Uterus (tissue), 4 donors: Measurements from ENCODE around the gene TRIM46. TPM values are rescaled to one million over a fixed set of nuclear protein-coding genes. Genes with fewer than 3 reads are reported as not detected.

Experiments used
- DNase-seq, 2 donors: peaks; one replicate each; pipeline ENCODE4 v3.0.0-alpha.2; 2019 to 2020
- H3K27ac ChIP-seq, 2 donors: fragments of 200-600 bp; sonication (generic); 1 replicate in 1 of 2; 2 replicates in 1 of 2; pipeline ENCODE4 v1.5.1; 2016 to 2018
- H3K27me3 ChIP-seq, 2 donors: fragments of 200-600 bp; sonication (generic); one replicate each; pipeline ENCODE4 v1.5.1; 2018 to 2019; ENCODE audit warnings: control low read depth in 1 of 2
- H3K36me3 ChIP-seq, 2 donors: fragments of 200-600 bp; sonication (generic); one replicate each; pipeline ENCODE4 v1.5.1; 2019; ENCODE audit warnings: control low read depth in 1 of 2
- H3K4me1 ChIP-seq, 2 donors: fragments of 200-600 bp; sonication (generic); one replicate each; pipeline ENCODE4 v1.5.1; 2018 to 2019; ENCODE audit warnings: control low read depth in 1 of 2
- H3K4me3 ChIP-seq, 2 donors: fragments of 200-600 bp; sonication (generic); 1 replicate in 1 of 2; 2 replicates in 1 of 2; pipeline ENCODE4 v1.5.1; 2018 to 2019; ENCODE audit warnings: mild to moderate bottlenecking in 1 of 2
- H3K9me3 ChIP-seq, 2 donors: fragments of 200-600 bp; sonication (generic); one replicate each; pipeline ENCODE4 v1.5.1; 2019; ENCODE audit warnings: control low read depth in 1 of 2
- POLR2A ChIP-seq, 2 donors: fragments of 450-650 bp; IDR thresholded peaks; one replicate each; pipeline ENCODE4 v1.6.1; 2016; ENCODE audit warnings: antibody characterized with exemption in 2 of 2, mild to moderate bottlenecking in 1 of 2, moderate library complexity in 1 of 2
- intact Hi-C: fragments of 100-400 bp; cut with DNase I; formaldehyde crosslinking; loops from one replicate; pipeline ENCODE4 v1.15.1; 2023; ENCODE audit warnings: low total_unique reads
- total RNA-seq, 4 donors: library from RNA; depleted of rRNA in 3 of 4; stranded (reverse); fragments of >200 nt in 3 of 4; gene quantifications; one replicate each; pipeline versions ENCODE4 v1.1.0 to v1.2.4, GENCODE V29; 2014 to 2023
- TF ChIP-seq, protein P1 (sequence below), 4 experiments: fragments of 200-600 bp in 2 of 4; fragments of 450-650 bp in 2 of 4; sonication (generic) in 2 of 4; IDR thresholded peaks; one replicate each; pipeline ENCODE4 v1.5.1; 2016 to 2019; ENCODE audit warnings: antibody characterized with exemption in 4 of 4, mild to moderate bottlenecking in 2 of 4, moderate library complexity in 1 of 4
- donor health status: DM: yes; HTN: yes; CAD: no.

Gene TRIM46
- total RNA-seq, 4 donors from 2014 or later: 0.26 to 4.6 (median 2.5) TPM

DNA sequence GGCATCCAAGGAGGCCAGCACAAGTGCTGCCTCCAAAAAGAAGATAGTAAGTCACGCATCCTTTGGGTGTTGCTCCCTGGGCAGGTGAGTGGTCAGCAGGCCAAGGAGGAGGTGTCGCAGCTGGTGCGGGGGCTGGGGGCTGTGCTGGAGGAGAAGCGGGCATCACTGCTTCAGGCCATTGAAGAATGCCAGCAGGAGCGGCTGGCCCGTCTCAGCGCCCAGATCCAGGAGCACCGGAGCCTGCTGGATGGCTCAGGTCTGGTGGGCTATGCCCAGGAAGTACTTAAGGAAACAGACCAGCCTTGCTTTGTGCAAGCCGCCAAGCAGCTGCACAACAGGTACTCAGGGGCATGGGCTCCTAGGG, 4.3 kb downstream of the TRIM46 start:
- TF ChIP-seq POLR2A (IDR thresholded peaks at IDR 0.05): no peak
- TF ChIP-seq, protein P1, sequence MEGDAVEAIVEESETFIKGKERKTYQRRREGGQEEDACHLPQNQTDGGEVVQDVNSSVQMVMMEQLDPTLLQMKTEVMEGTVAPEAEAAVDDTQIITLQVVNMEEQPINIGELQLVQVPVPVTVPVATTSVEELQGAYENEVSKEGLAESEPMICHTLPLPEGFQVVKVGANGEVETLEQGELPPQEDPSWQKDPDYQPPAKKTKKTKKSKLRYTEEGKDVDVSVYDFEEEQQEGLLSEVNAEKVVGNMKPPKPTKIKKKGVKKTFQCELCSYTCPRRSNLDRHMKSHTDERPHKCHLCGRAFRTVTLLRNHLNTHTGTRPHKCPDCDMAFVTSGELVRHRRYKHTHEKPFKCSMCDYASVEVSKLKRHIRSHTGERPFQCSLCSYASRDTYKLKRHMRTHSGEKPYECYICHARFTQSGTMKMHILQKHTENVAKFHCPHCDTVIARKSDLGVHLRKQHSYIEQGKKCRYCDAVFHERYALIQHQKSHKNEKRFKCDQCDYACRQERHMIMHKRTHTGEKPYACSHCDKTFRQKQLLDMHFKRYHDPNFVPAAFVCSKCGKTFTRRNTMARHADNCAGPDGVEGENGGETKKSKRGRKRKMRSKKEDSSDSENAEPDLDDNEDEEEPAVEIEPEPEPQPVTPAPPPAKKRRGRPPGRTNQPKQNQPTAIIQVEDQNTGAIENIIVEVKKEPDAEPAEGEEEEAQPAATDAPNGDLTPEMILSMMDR (IDR thresholded peaks at IDR 0.05): no peak
- no peaks in the 10 kb centered on the region for H3K36me3 ChIP-seq
- H3K27me3 ChIP-seq: no peaks in the 10 kb centered on the region
- H3K9me3 ChIP-seq: no peaks in the 10 kb centered on the region
- H3K4me1 ChIP-seq: no peaks in the 10 kb centered on the region
- intact Hi-C loops: loop anchor here (5.0 kb wide), 1 partner anchor 49 kb away; no protein-coding TSS in a partner anchor
- DNase-seq: peak in 1 of 2 donors; percentile 11
- no peak overlapping the region for H3K4me3 ChIP-seq
- H3K27ac ChIP-seq: no peak overlapping the region

DNA sequence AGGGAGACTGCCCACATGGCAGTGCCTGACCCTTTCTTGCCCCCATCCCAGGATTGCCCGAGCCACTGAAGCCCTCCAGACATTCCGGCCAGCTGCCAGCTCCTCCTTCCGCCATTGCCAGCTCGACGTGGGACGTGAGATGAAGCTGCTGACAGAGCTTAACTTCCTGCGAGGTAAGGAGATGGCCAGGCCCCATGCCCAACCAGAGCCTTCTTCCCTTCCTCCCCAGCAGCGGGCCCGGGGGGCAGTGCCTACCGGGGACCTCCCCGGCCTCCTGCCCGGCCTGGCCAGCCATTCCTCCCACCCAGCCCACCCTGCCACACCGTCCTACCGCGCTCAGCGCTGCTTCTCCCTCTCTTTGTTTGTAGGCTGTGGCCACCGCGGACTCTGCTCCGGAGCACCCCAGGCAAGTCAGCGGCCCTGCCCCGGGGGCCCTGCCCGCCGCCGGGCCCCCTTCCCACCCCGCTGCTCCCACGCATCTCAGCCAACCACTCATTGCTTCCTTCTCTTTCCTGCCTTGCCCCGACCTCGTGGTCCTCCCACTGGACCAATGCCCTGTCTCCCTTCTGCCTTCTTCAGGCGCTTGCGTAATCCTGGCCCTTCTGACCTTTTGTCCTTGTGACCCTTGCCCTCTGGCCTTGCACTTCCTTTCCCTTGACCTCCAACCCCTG, 4.9 kb downstream of the TRIM46 start:
- no peaks in the 10 kb centered on the region for H3K36me3 ChIP-seq
- H3K9me3 ChIP-seq: no peaks in the 10 kb centered on the region
- intact Hi-C loops: loop anchor here (5.0 kb wide), 1 partner anchor 49 kb away; no protein-coding TSS in a partner anchor
- DNase-seq: peak in 1 of 2 donors; percentile 26
- H3K4me3 ChIP-seq: no peak overlapping the region
- no peak overlapping the region for H3K27ac ChIP-seq
- H3K4me1 ChIP-seq: no peaks in the 10 kb centered on the region
- H3K27me3 ChIP-seq: no peaks in the 10 kb centered on the region
- TF ChIP-seq, protein P1 (IDR thresholded peaks at IDR 0.05): no peak
- no peak for TF ChIP-seq POLR2A (IDR thresholded peaks at IDR 0.05)

DNA sequence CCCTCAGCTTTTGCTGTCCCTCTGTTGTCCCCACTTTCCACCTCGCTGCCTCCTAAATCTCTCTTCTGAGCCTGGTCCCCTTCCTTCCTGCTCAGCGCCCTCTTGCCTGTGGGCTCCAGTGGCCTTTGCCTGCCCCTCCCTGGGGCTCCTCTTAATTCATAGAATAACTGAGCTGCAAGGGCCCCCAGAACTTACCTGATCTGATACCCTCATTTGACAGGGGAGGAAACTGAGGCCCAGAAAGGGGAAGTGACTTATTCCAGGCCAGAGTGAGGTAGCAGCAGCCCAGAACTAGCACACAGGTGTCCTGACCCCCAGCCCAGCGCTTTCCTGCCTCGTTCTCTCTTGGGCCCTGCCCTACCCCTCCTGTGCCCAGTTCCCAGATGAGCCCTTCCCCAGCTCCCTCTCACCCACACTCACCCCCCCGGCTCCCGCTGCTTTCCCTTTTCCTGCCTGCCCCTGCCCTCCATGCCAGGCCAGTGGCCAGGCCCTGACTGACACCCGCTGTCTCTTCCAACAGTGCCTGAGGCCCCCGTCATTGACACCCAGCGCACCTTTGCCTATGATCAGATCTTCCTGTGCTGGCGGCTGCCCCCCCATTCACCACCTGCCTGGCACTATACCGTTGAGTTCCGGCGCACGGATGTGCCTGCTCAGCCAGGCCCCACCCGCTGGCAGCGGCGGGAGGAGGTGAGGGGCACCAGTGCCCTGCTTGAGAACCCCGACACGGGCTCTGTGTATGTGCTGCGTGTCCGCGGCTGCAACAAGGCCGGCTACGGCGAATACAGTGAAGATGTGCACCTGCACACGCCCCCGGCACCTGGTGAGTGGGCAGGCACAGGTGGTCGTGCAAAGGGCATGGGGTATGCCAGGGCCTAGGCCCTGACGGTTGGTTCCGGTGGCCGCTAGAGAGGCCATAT, 5.7 kb downstream of the TRIM46 start:
- Histone ChIP-seq H3K27me3 (no peaks in the 10 kb centered on the region), H3K27ac (no peak overlapping the region), H3K36me3 (no peaks in the 10 kb centered on the region), H3K9me3 (no peaks in the 10 kb centered on the region), H3K4me1 (no peaks in the 10 kb centered on the region), H3K4me3 (no peak overlapping the region)
- intact Hi-C loops: loop anchor here (5.0 kb wide), 1 partner anchor 48 kb away; no protein-coding TSS in a partner anchor
- TF ChIP-seq POLR2A (IDR thresholded peaks at IDR 0.05): no peak
- TF ChIP-seq, protein P1 (IDR thresholded peaks at IDR 0.05): no peak
- DNase-seq: peak; percentile 14

DNA sequence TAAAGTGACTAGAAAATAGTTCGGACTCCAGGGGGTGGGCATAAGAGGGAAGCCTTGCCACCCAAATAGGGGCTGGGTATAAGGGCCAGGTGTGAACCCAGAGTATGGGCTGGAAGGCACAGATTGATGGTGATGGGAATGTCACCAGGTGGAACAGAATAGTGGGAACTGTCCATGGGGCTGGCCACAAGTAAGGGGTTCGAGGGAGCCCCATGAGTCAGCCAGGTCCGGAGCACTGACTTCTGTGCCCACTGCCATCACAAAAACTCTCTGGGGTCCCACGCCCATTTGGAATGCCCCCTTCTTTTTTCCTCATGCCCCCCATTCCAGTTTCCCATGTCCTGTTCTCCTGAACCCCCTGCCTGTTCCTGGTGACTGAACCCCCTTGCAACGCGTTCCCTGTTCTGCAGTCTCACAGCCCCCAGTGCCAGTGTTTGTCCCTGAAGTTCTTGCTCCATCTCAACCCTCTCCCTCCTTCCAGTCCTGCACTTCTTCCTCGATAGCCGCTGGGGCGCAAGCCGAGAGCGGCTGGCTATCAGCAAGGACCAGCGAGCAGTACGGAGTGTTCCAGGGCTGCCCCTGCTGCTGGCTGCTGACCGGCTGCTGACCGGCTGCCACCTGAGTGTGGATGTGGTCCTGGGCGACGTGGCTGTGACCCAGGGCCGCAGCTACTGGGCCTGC, 7.9 kb downstream of the TRIM46 start:
- DNase-seq: peak; percentile 10
- Histone ChIP-seq H3K27me3 (no peaks in the 10 kb centered on the region), H3K4me1 (no peaks in the 10 kb centered on the region), H3K36me3 (no peaks in the 10 kb centered on the region), H3K27ac (no peak overlapping the region), H3K9me3 (no peaks in the 10 kb centered on the region), H3K4me3 (no peak overlapping the region)
- TF ChIP-seq, protein P1 (IDR thresholded peaks at IDR 0.05): no peak
- TF ChIP-seq POLR2A (IDR thresholded peaks at IDR 0.05): no peak
- intact Hi-C loops: no loop called here
